Ovary (tissue), 3 donors: ENCODE measurements around the gene BDKRB1.

ENCODE experiments used
- POLR2A ChIP-seq: fragments of 450-650 bp; IDR thresholded peaks from one replicate; pipeline ENCODE4 v1.6.1; 2017; ENCODE audit warnings: antibody characterized with exemption, mild to moderate bottlenecking, moderate library complexity
- TF ChIP-seq, protein P1 (sequence below), 3 donors: fragments of 450-650 bp in 2 of 3; fragments of 200-600 bp in 1 of 3; IDR thresholded peaks; one replicate each; pipeline versions ENCODE4 v1.5.1 to v1.8.0; 2016 to 2022; ENCODE audit warnings: antibody characterized with exemption in 3 of 3, mild to moderate bottlenecking in 1 of 3
- donor health status: DM: no; HTN: no; CAD: no.

DNA sequence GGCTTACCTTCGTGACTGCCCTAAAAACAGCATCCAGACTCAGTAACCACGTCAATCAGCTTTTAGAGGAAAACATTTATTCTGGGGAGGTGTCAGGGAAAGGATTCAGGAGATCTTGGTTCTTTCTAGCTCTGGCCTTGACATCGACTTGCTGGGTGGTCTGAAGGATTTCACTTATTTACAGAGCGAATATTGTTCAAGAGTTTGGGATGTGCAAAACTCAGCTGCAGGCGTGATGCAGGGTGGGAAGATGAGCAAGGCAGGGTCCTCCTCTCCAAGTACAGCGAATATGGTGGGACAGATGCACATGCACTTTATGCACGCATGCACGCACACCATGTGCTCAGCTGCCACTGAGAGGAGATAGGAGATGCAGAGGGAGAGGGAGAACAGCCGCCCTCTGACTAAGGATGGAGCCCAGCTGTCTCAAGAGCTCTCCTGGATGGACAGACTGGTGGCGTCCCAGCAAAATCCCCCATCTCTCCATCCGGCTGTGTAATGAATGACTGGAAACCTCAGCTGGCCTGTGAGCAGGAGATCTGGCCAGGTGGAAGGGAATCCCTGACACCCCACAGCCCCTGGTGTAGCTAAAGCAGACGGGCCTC is 24.4 kb upstream of the BDKRB1 start:
- TF ChIP-seq, protein P1, sequence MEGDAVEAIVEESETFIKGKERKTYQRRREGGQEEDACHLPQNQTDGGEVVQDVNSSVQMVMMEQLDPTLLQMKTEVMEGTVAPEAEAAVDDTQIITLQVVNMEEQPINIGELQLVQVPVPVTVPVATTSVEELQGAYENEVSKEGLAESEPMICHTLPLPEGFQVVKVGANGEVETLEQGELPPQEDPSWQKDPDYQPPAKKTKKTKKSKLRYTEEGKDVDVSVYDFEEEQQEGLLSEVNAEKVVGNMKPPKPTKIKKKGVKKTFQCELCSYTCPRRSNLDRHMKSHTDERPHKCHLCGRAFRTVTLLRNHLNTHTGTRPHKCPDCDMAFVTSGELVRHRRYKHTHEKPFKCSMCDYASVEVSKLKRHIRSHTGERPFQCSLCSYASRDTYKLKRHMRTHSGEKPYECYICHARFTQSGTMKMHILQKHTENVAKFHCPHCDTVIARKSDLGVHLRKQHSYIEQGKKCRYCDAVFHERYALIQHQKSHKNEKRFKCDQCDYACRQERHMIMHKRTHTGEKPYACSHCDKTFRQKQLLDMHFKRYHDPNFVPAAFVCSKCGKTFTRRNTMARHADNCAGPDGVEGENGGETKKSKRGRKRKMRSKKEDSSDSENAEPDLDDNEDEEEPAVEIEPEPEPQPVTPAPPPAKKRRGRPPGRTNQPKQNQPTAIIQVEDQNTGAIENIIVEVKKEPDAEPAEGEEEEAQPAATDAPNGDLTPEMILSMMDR (IDR thresholded peaks at IDR 0.05): no peak
- TF ChIP-seq POLR2A: no peak
